ENCODE measurements around the gene CIC.

Gene CIC

GRCh38 chr19:42268704-42269477, at the start of gene CIC:
Gene CIC, plus strand, starts transcription at chr19:42269252. Its CDS starts 2,532 bp downstream, at chr19:42271784.
- DNase-seq = peak; percentile 99 to 100 (median 99)

- DNase-seq = peak; percentile 91 to 98 (median 94)
Measured at GRCh38 chr19:42219812-42220750, 49.0 kb upstream of the CIC start, which contains the start of gene ZNF526. Gene ZNF526, plus strand, starts transcription at chr19:42220312. Its CDS starts 4,092 bp downstream, at chr19:42224404.

GRCh38 chr19:42220751-42221097, 48.3 kb upstream of the CIC start:
- no peak for DNase-seq

GRCh38 chr19:42224940-42225717, 43.9 kb upstream of the CIC start:
- DNase-seq = no peak

- DNase-seq = no peak
Measured at GRCh38 chr19:42225718-42226292, 43.2 kb upstream of the CIC start.

GRCh38 chr19:42226886-42227285, 42.2 kb upstream of the CIC start:
- DNase-seq = no peak

- no peak for DNase-seq
Measured at GRCh38 chr19:42228641-42229040, 40.4 kb upstream of the CIC start.

GRCh38 chr19:42229301-42229854, 39.7 kb upstream of the CIC start:
- no peak for DNase-seq

GRCh38 chr19:42229855-42230351, 39.1 kb upstream of the CIC start:
- DNase-seq = no peak

GRCh38 chr19:42230571-42230970, 38.5 kb upstream of the CIC start:
- DNase-seq = no peak

- no peak for DNase-seq
Measured at GRCh38 chr19:42232435-42232834, 36.6 kb upstream of the CIC start.

GRCh38 chr19:42233106-42233505, 35.9 kb upstream of the CIC start:
- DNase-seq = no peak

- DNase-seq = no peak
Measured at GRCh38 chr19:42233678-42234292, 35.3 kb upstream of the CIC start.

GRCh38 chr19:42234364-42234763, 34.7 kb upstream of the CIC start:
- DNase-seq = no peak

- no peak for DNase-seq
Measured at GRCh38 chr19:42235181-42235580, 33.9 kb upstream of the CIC start.

GRCh38 chr19:42239544-42240220, 29.4 kb upstream of the CIC start:
- DNase-seq = no peak

- no peak for DNase-seq
Measured at GRCh38 chr19:42241279-42241678, 27.8 kb upstream of the CIC start.

- DNase-seq = no peak
Measured at GRCh38 chr19:42242069-42242511, 27.0 kb upstream of the CIC start.

GRCh38 chr19:42242512-42243409, 26.3 kb upstream of the CIC start, which contains the start of gene GSK3A:
Gene GSK3A, minus strand, starts transcription at chr19:42242602. Its CDS starts 137 bp downstream, at chr19:42242465.
- DNase-seq = peak; percentile 97 to 99 (median 99)

Data from stimulated activated naive CD4-positive, alpha-beta T cell (primary cell).